Measurements from ENCODE around the gene KIZ.

The KIZ gene

GRCh38 chr20:21175433-21175832 is 49.6 kb downstream of the KIZ start:
- DNase-seq (ENCODE audit: low read depth in 3 of 3) = no peak

GRCh38 chr20:21177767-21178166 is 51.9 kb downstream of the KIZ start:
- DNase-seq (ENCODE audit: low read depth in 3 of 3) = no peak

- no peak for DNase-seq (ENCODE audit: low read depth in 3 of 3)
Observed at GRCh38 chr20:21179757-21180156, 53.9 kb downstream of the KIZ start.

GRCh38 chr20:21180248-21180647 is 54.4 kb downstream of the KIZ start:
- no peak for DNase-seq (ENCODE audit: low read depth in 3 of 3)

- DNase-seq (ENCODE audit: low read depth in 3 of 3) = no peak
Observed at GRCh38 chr20:21181028-21181427, 55.1 kb downstream of the KIZ start.

GRCh38 chr20:21182832-21183563 is 57.1 kb downstream of the KIZ start:
- no peak for DNase-seq (ENCODE audit: low read depth in 3 of 3)

- no peak for DNase-seq (ENCODE audit: low read depth in 3 of 3)
Observed at GRCh38 chr20:21183722-21184121, 57.8 kb downstream of the KIZ start.

- DNase-seq (ENCODE audit: low read depth in 3 of 3) = no peak
Observed at GRCh38 chr20:21184819-21185218, 58.9 kb downstream of the KIZ start.

- no peak for DNase-seq (ENCODE audit: low read depth in 3 of 3)
Observed at GRCh38 chr20:21185849-21186248, 60.0 kb downstream of the KIZ start.

GRCh38 chr20:21189761-21190523 is 64.1 kb downstream of the KIZ start:
- DNase-seq (ENCODE audit: low read depth in 3 of 3) = no peak

GRCh38 chr20:21190869-21191268 is 65.0 kb downstream of the KIZ start:
- DNase-seq (ENCODE audit: low read depth in 3 of 3) = no peak

GRCh38 chr20:21191839-21192238 is 66.0 kb downstream of the KIZ start:
- no peak for DNase-seq (ENCODE audit: low read depth in 3 of 3)

- no peak for DNase-seq (ENCODE audit: low read depth in 3 of 3)
Observed at GRCh38 chr20:21202259-21202658, 76.4 kb downstream of the KIZ start.

- no peak for DNase-seq (ENCODE audit: low read depth in 3 of 3)
Observed at GRCh38 chr20:21203088-21203656, 77.3 kb downstream of the KIZ start.

GRCh38 chr20:21206584-21206983 is 80.7 kb downstream of the KIZ start:
- DNase-seq (ENCODE audit: low read depth in 3 of 3) = no peak

GRCh38 chr20:21208999-21209398 is 83.1 kb downstream of the KIZ start:
- DNase-seq (ENCODE audit: low read depth in 3 of 3) = no peak

- DNase-seq (ENCODE audit: low read depth in 3 of 3) = no peak
Observed at GRCh38 chr20:21209668-21210067, 83.8 kb downstream of the KIZ start.

- DNase-seq (ENCODE audit: low read depth in 3 of 3) = no peak
Observed at GRCh38 chr20:21213691-21214090, 87.8 kb downstream of the KIZ start.

GRCh38 chr20:21214431-21214830 is 88.5 kb downstream of the KIZ start:
- no peak for DNase-seq (ENCODE audit: low read depth in 3 of 3)

- DNase-seq (ENCODE audit: low read depth in 3 of 3) = no peak
Observed at GRCh38 chr20:21219686-21220085, 93.8 kb downstream of the KIZ start.

- DNase-seq (ENCODE audit: low read depth in 3 of 3) = no peak
Observed at GRCh38 chr20:21224217-21224616, 98.3 kb downstream of the KIZ start.

GRCh38 chr20:21225215-21225947 is 99.5 kb downstream of the KIZ start:
- no peak for DNase-seq (ENCODE audit: low read depth in 3 of 3)

Measured in stimulated activated CD4-positive, alpha-beta T cell treated with anti-CD3 and anti-CD28 coated beads, TNF-alpha, amount 100 ng/mL, for 48 hours (primary cell).